C4-2B (cell line): ENCODE data around the gene SDK2.

Experiments
- H3K27ac ChIP-seq: fragments of 450-650 bp; 2 replicates; pipeline ENCODE4 v1.5.1; 2017
- CTCF ChIP-seq: fragments of 450-650 bp; conservative IDR thresholded peaks from 2 replicates; pipeline ENCODE4 v1.5.1; 2017; ENCODE audit warnings: mild to moderate bottlenecking
- ZFX ChIP-seq: fragments of 450-650 bp; IDR thresholded peaks from 2 replicates; pipeline ENCODE4 v1.6.1; 2017

Gene SDK2

GRCh38 chr17:73639932-73640331, 4.3 kb downstream of the SDK2 start:
- H3K27ac ChIP-seq: no peak overlapping the region; the same call in 1 of the 2 replicates
- TF ChIP-seq ZFX (no peak), CTCF (no peak)

GRCh38 chr17:73639322-73639721, 4.9 kb downstream of the SDK2 start:
- TF ChIP-seq ZFX (no peak), CTCF (no peak)

GRCh38 chr17:73638556-73638955, 5.7 kb downstream of the SDK2 start:
- no peak overlapping the region for H3K27ac ChIP-seq
- no peak for TF ChIP-seq ZFX
- no peak for TF ChIP-seq CTCF

More at GRCh38 chr17:73639322-73639721, 4.9 kb downstream of the SDK2 start:
- H3K27ac ChIP-seq: no peak overlapping the region

GRCh38 chr17:73637866-73638265, 6.4 kb downstream of the SDK2 start:
- TF ChIP-seq CTCF: no peak
- TF ChIP-seq ZFX: no peak
- no peak overlapping the region for H3K27ac ChIP-seq

- TF ChIP-seq ZFX (no peak), CTCF (no peak)
Observed at GRCh38 chr17:73635101-73635817, 9.0 kb downstream of the SDK2 start.

GRCh38 chr17:73634629-73635028, 9.6 kb downstream of the SDK2 start:
- no peak for TF ChIP-seq ZFX
- TF ChIP-seq CTCF: no peak
- H3K27ac ChIP-seq: no peak overlapping the region

More at GRCh38 chr17:73635101-73635817, 9.0 kb downstream of the SDK2 start:
- H3K27ac ChIP-seq: no peak overlapping the region

GRCh38 chr17:73633736-73634135, 10.5 kb downstream of the SDK2 start:
- H3K27ac ChIP-seq: no peak overlapping the region
- no peak for TF ChIP-seq ZFX

GRCh38 chr17:73632513-73632912, 11.7 kb downstream of the SDK2 start:
- no peak for TF ChIP-seq ZFX
- TF ChIP-seq CTCF: no peak
- H3K27ac ChIP-seq: no peak overlapping the region
